WI38 (cell line): Measurements from ENCODE around the gene NEBL.

Experiments used
- H3K4me3 ChIP-seq: 2 replicates; pipeline ENCODE4 v1.5.1; 2011; ENCODE audit warnings: low read depth, mild to moderate bottlenecking, control low read depth, low read length
- CTCF ChIP-seq: IDR thresholded peaks from 2 replicates; pipeline ENCODE4 v1.5.1; 2012; ENCODE audit warnings: low read depth, mild to moderate bottlenecking, control low read depth, low read length

NEBL gene

GRCh38 chr10:20846263-20846662, 50.8 kb downstream of the NEBL start:
- no peak overlapping the region for H3K4me3 ChIP-seq
- TF ChIP-seq CTCF = no peak

- TF ChIP-seq CTCF = no peak
Measured at GRCh38 chr10:20841419-20841818, 55.7 kb downstream of the NEBL start.

DNA sequence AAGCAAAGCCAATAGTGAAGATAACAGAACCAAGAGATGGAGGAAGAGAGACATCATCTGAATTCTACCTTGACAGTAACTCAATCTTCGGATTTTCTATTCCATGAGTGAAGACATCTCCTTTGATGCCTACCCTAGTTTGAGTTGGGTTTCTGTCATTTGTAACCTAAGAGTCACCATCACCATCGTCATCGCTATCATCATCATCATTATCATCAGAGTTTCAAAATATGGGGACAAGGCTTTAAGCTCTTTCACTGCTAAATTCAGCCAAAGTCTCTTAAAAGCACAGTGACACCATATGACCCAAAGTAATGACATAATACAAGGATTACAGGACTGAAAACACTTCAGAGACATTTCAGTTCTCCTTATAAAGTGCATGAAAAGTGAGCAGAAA, 57.2 kb downstream of the NEBL start:
- no peak for TF ChIP-seq CTCF
- H3K4me3 ChIP-seq = no peak overlapping the region

More at GRCh38 chr10:20841419-20841818, 55.7 kb downstream of the NEBL start:
- no peak overlapping the region for H3K4me3 ChIP-seq

GRCh38 chr10:20839141-20839540, 58.0 kb downstream of the NEBL start:
- no peak for TF ChIP-seq CTCF
- H3K4me3 ChIP-seq = no peak overlapping the region

GRCh38 chr10:20836401-20836800, 60.7 kb downstream of the NEBL start:
- TF ChIP-seq CTCF = no peak
- H3K4me3 ChIP-seq = no peak overlapping the region

DNA sequence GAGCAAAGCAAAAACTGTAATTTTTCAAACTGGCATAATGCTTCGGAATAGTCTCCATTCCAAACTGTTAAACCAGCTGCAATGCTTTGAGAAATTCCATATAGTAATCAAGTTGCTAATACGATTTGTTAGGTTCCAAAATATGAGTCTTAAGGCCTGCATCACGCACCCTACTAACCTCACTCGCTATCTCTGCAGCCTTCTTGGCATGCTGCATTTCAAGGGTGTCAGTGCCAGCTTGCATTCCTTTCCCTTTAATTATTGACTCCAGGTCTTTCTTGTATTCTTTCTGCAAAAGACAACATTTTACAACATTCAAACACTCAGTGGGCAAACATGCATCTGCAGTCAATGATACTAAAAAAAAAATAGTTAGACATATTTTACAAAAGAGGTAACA, 61.8 kb downstream of the NEBL start:
- no peak overlapping the region for H3K4me3 ChIP-seq
- no peak for TF ChIP-seq CTCF

DNA sequence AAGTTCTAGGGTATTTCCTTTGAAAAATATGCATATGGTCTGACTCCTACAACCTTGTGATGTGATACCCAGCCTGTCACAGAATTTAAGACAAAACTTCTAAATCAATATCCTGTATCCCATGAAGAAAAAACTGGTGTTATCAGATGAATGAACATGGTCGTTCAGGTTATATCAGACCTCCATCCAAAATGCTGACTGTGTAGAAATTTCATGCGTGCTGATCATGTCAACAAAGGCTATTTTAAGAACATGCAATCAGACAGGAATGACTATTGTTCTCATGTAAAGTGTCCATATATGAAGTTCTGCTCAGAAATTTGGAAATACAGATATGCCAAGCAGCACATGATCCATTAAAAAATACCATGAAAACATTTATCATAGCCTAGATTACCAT, 62.3 kb downstream of the NEBL start:
- H3K4me3 ChIP-seq = no peak overlapping the region
- no peak for TF ChIP-seq CTCF
